GM18498 (cell line): Measurements from ENCODE around the gene OR12D2.
"Not testable (repeated sequence)": the region's sequence is repeated elsewhere in the genome, so short reads cannot be mapped to it uniquely, and the experiment has no call there.

ENCODE experiments used
- ATAC-seq: cut with Tn5 transposase; IDR thresholded peaks from one replicate; pipeline ENCODE4 v1.9.1; 2021; ENCODE audit warnings: mild to moderate bottlenecking, moderate library complexity; ENCODE audit not compliant: unreplicated experiment

OR12D2 gene, protein sequence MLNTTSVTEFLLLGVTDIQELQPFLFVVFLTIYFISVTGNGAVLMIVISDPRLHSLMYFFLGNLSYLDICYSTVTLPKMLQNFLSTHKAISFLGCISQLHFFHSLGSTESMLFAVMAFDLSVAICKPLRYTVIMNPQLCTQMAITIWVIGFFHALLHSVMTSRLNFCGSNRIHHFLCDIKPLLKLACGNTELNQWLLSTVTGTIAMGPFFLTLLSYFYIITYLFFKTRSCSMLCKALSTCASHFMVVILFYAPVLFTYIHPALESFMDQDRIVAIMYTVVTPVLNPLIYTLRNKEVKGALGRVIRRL

DNA sequence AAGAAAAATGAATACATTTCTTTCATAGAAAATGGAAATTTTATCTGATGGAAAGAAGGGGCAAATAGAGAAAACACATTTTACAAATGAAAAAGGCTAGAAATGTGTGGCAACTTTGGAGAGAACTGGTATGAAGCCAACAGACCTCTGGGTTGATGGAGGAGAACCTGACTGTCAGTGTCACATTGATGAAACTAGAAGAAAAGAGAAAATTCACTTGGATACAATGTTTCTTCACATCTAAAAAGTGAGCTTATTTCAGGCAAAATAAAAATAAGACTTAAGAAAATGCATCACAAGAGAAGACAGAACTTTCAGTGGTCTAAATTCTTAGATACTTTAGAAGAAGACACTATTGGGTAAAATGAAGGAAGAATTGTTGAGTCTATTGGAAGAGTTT, at the start of gene OR12D2:
OR12D2 (plus strand) TSS at position 301 of the 400 bp plus-strand sequence. CDS start 1,069 bp downstream, outside the sequence.
- ATAC-seq, result no peak

DNA sequence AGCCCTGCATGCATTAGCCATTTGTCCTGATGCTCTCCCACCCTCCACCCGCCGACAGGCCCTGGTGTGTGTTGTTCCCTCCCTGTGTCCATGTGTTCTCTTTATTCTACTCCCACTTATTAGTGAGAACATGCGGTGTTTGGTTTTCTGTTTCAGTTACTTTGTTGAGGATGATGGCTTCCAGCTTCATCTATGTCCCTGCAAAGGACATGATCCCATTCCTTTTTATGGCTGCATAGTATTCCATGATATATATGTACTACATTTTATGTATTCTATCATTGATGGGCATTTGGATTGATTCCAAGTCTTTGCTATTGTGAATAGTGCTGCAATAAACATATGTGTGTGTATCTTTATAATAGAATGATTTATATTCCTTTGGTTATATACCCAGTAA, 46.1 kb upstream of the OR12D2 start:
- not testable (repeated sequence) for ATAC-seq

DNA sequence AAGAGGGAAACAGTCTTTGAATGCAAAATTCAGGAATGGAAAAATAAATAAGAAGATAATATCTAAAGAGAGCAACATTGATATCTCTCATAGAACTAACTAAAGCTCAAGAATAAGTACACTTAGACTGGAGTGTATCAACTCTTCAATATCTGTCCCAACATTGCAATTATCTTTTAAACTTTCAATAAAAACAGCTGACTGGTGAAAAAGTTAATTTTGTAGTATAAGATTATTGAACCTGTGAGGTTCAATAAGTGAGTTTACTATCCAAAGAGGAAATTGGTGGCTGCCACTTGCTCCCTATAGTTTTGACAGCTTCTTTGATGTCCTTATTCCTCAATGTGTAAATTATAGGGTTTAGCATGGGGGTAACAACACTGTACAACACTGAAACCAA, 40.5 kb upstream of the OR12D2 start:
- no peak for ATAC-seq

DNA sequence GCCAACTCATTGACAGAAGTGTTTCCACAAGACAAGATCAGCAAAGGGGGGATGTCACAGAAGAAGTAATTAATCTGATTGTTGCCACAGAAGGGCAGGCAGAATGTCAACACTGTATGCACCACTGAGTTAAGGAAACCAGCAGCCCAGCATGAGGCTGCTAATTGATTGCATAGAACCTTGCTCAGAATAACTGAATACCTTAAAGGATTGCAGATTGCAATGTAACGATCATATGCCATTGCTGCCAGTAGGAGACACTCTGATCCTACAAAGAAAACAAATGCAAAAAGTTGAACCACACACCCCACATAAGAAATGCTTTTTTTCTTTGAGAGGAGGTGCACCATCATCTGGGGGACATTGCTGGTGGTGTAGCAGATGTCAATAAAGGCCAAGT, 39.8 kb upstream of the OR12D2 start:
- no peak for ATAC-seq

DNA sequence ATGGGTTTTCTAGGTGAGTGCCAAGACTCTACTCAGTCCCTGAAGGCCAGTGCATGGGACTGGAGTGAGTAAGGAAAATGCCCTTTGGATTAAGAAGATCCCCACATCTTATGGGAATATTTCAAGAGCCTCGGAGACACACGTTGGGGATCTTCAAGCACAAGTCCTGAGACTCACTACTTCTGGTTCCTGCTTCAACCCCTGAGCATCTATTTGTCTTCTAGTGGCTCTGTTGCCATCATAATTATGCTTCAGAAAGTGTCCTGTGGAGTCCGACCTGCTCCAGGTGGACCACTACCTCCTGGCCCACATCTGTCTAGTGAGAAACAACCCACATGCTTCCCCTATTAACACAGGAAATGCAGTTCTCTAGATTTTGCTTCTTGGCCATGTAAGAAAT, 26.7 kb upstream of the OR12D2 start, which contains the start of gene OR5V1:
OR5V1 (minus strand) TSS at position 101 of the 400 bp plus-strand sequence. CDS start 12,670 bp downstream, outside the sequence.
- ATAC-seq, result no peak

DNA sequence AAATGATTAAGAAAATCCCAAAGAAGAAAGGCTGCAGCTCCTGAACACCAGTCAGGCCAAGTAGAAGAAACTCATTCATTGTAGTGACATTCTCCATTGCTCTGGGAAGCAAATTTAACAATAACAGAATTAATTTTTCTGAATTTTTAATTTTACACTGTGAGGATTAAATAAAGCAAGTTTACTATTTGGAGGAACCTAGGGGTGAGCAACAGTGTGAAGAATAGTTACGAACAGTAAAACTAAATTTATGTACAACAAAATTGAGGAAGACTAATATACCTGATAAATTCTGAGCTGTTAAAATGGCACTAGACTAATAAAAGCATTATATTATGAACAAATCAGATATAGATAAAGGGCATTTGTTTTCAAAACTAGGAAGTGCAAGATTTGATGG, 20.2 kb upstream of the OR12D2 start, which contains the start of gene OR12D3:
OR12D3 (minus strand) TSS at position 101 of the 400 bp plus-strand sequence; CDS start at position 97, 4 bp downstream.
- ATAC-seq, result no peak

DNA sequence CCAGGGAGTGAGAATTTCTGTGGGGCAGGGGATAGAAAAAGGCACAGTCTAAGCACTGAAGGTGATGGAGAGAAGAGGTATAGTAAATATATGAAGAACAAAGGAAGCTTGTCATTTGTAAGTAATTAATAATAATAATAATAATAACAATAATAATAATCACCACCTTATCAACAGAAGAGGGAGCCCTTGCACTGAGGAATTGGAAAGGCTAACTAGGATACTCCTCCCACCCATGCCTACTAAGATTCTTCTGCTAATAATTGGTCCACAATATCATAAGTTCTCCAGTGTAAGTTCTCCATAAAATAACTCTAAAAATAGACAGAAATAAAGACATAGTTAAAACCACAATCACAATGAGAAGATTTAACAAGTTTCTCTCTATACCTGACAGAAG, 19.4 kb upstream of the OR12D2 start:
- ATAC-seq, result no peak

DNA sequence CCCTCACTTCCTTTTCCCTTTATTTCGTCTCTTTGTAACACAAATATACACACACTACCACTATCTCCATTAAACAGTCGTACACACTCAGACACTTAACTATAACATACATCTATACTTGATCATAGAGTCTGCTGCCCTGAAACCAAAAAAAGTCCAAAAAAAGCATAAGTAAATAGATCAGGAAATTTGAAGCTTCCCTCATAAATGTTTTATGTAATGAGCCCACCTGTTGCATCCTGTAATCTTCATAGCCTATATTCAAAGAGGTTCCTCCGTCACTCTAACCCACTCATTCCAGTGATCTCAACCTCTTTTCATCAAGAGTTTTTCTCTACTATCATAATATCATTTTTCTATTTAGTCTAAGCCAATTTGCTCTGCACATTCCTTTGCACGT, 6.9 kb upstream of the OR12D2 start:
- no peak for ATAC-seq

DNA sequence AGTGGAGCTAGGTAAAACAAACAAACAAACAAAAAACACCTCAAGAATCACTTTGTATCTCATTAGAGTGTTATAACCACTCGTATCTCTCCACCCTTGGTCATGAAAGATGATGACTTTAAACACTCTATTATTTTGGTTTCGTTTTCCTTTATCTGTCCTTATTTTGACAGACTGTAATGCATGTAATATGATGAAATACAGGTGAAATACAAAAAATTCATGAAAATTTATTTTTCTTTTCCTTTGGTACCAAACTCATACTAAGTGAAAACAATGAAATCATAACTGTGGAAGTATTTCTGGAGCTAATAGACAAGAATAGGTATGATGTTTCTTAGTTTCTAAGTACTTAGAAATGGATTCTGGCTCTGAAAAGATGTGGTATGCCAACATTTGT, 4.1 kb downstream of the OR12D2 start:
- no peak for ATAC-seq

DNA sequence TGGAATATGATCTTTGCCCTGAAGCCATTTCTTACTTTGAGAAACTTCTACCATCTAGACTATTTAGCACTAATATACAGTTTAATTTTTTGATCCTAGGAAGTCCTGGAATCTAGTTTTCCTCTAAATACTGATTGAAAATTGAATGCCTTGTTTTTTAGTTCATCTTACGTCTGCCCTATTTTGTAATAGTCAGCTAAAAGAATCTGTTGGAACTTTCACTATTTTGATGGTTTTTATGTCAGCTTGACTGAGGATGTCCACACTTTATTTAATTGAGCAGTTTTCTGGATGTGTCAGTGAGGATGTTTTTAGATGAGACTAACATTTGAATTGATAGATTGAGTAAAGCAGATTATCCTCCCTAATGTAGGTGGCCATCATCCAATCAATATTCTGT, 8.4 kb downstream of the OR12D2 start:
- ATAC-seq, result no peak

DNA sequence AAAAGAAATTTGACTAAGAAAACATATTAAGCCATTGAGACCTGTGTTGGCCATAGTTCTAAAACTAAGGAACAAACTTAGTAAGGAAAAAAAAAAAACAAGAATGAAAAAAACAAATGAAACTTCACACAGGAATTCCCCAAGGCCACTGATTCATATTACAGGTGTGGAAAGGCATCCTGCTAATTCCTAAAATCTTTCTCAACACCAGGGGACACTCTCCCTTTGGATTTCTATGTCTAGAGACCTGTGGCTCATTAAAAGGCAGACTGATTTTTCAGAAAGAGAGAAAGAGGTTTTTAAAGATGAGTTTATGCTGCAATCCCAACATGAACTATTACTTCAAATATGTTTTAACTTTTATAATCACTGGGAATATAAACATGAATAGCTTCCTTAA, 19.2 kb downstream of the OR12D2 start, which contains the start of gene OR12D1:
OR12D1 (plus strand) TSS at position 341 of the 400 bp plus-strand sequence.
- no peak for ATAC-seq

DNA sequence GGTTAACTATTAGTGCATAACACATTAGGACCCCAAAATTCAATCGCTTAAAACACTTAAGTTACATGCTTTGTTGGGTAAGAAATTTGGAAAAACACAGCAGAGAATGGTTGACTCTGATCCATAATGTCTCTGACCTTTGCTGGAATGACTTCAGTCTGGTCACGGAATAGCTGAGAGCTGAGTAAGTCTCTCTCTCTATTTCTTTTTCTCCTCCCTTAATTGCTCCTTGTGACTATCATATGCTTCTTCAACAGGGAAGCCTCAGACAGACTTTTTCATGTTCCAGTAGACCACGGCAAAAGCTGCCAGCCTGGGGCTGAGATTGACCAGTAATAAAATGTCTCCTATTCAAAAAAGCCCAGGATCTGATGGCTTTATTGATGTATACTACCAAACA, 24.1 kb downstream of the OR12D2 start:
- no peak for ATAC-seq

DNA sequence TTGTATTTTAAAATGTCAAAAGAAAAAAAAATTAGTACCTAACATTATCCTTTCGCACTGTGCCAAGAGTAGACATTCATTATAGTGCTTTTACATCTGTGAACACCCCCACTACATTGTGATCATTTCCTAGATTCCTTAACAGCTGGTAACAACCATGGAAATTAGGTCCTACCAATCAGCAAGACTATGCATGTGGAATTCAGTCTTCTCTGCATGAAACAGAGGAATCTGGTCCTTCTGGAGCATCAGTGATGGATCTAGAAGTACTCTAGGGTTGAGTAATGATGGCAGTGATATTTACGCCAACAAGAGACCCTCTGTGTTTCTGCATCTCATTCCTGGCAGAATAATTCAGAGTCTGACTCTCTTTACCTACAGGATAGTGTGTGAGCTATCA, 28.7 kb downstream of the OR12D2 start:
- ATAC-seq, result no peak

DNA sequence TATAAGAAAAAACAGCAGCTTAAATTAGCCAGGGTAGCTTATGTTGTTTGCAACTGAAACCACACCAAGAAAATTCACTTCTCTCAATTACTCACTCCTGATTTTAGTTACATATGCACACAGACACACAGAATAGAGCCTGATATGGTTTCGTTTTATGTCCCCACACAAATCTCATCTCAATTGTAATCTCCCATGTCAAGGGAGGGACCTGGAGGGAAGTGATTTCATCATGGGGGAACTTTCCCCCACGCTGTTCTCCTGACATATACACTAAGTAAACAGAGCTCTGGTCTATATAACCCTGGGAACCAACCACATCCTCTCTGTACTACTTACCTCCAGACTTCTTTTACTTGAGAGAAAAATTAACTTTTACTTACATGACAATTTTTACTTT, 29.1 kb downstream of the OR12D2 start:
- ATAC-seq, result no peak

DNA sequence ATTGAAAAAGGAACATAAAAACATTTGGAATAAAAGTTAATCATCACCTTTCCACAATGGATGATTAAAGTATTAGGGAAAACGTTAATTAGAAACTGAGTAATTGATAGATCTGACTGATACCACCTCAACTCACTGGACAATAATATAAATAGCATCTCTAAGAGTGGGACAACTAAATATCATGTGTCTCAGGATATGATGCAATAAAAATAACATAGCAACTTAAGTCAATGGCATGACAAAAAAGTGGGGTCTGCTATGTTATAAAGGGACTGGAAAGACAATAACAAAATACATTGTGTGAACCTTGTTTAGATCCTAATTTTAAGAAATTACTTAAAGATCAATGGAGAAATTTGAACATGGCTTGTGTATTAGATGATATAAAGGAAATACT, 29.6 kb downstream of the OR12D2 start:
- no peak for ATAC-seq

DNA sequence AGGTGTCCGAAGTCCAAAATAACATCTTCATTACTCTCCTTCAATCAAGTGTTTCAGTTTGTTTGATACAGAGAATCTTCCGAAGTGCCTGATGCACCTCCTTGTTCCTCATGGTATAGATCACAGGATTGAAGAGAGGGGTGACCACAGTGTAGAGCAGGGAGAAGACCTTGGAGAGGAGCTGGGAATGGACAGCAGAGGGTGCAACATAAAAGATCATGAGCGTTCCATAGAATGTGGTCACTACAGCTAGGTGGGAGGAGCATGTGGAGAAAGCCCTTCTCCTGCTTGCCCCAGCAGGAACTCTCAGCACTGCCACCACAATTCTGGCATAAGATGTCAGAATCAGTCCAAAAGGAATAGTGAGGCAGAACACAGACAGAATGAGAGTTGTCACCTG, 31.2 kb downstream of the OR12D2 start:
- ATAC-seq, result no peak

DNA sequence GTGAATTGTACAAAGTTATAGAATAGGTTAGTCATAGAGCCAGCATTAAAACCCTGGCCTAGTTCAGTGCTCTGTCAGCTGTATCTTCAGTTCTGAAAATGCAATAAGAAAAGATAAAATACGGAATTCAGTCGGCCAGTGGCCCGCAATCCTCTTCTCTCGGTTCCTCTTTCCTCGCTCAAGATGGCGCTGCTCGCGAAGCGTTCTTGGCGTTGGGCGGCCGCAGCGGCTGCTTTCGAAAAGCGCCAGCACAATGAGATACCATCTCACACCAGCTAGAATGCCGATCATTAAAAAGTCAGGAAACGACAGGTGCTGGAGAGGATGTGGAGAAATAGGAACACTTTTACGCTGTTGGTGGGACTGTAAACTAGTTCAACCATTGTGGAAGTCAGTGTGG, 41.3 kb downstream of the OR12D2 start:
- ATAC-seq, result not testable (repeated sequence)

DNA sequence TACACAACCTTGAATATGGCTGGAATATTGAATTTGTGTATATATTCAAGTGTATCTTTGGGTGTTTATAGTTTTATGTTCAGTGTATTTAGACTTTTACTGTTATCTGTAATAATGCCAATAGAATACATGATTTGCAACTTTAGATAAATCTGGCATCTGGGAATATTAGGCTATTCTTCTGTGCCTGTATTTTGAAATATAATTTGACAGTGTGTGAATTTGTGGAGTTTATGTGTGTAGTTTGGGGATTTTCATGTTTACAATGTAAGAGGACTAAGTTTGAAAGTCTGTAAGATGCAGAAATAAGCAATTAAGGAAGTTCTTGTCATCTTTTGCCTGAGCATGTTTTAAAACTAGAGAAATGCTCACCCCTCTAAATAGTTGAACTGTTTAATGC, 43.6 kb downstream of the OR12D2 start, which contains the start of gene OR10C1:
OR10C1 (plus strand) TSS at position 301 of the 400 bp plus-strand sequence. CDS start 710 bp downstream, outside the sequence.
- no peak for ATAC-seq

DNA sequence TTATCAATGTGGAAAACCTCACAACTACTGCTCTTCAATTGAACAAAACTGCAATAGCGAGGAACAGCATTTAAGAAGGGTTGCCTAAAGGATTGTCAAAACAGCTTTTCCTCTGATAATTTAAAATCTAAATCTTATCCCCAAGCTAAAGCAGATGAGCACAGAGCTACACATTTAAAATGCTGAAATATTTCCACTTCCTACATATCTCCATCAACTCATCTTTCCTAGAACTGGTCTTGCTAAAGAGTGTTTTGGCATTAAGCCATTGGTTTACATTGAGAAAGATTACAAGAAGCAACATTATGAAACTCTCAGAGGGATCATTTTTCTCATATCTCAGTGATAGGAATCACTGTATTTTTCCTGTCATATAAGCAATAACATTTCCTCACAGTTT, 47.3 kb downstream of the OR12D2 start:
- ATAC-seq, result no peak

DNA sequence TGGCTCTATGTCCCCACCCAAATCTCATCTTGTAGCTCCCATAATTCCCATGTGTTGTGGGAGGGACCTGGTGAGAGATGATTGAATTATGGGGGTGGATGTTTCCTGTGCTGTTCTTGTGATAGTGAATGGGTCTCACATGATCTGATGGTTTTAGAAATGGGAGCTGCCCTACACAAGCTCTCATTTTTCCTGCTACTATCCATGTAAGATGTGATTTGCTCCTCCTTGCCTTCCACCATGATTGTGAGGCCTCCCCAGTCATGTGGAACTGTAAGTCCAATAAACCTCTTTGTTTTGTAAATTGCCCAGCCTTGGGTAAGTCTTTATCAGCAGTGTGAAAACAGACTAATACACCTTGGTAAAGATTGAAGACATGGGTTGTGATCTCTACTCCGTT, 48.6 kb downstream of the OR12D2 start:
- not testable (repeated sequence) for ATAC-seq
